Measurements from ENCODE around the gene SMOC2. TPM values are rescaled to one million over a fixed set of nuclear protein-coding genes. Genes with fewer than 3 reads are reported as not detected.

Gene SMOC2
- total RNA-seq, 1 experiment from 2014 or later = 2.1 TPM

DNA sequence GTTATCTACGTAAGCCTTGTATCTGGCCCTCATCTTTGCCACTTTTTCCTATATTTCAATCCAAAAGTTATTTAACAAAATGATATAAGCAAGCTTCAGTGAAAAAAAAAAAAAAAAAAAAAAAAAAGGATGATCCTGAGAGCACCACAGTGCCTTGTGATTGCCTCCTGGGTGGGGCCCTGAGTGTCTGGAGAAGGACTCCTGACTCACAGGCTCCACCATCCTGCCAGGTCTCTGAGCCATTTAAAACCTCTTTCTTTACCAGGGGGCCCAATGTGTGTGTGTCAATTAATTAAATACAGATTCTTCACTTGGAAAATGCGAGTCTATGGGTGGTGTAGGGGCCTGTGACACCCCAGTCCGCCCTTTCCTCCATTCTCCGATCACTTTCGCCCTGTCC, 105.2 kb downstream of the SMOC2 start:
- H3K27me3 Mint-ChIP-seq (ENCODE audit: low read depth) = no peaks in the 10 kb centered on the region; the same call in 1 of the 2 replicates

More for the DNA sequence above, 105.2 kb downstream of the SMOC2 start:
- peak overlapping the region in 1 of 3 experiments; percentile 42; a peak in 1 of 7 replicates for H3K27ac Mint-ChIP-seq
- Histone ChIP-seq H2AFZ (ENCODE audit: low read length) (no peak overlapping the region), H3K4ac (ENCODE audit: low read depth, low read length) (no peak overlapping the region), H3K14ac (ENCODE audit: insufficient read depth, low read length) (no peak overlapping the region), H3T11ph (ENCODE audit: low read length) (no peak overlapping the region), H3K27me3 (ENCODE audit: insufficient read depth, low read length) (no peaks in the 10 kb centered on the region), H3K18ac (ENCODE audit: insufficient read length, low read depth, low read length) (no peak overlapping the region), H4K8ac (replicated peaks; ENCODE audit: insufficient read length, low read depth, low read length) (no peak overlapping the region), H3K23ac (ENCODE audit: insufficient read length, low read depth, low read length) (no peak overlapping the region), H2BK12ac (ENCODE audit: insufficient read length, low read depth, low read length) (no peak overlapping the region), H3K9me3 (ENCODE audit: control insufficient read depth, low read depth, low read length) (no peaks in the 10 kb centered on the region), H3K4me2 (ENCODE audit: insufficient read depth, insufficient read length, low read length) (no peak overlapping the region), H4K5ac (ENCODE audit: insufficient read length, low read depth, low read length) (no peak overlapping the region), H4K91ac (ENCODE audit: insufficient read length, low read depth, low read length) (no peak overlapping the region), H4K20me1 (ENCODE audit: control insufficient read depth, insufficient read depth, insufficient read length) (no peaks in the 10 kb centered on the region), H2AK5ac (ENCODE audit: insufficient read length, low read length) (no peak overlapping the region), H2BK20ac (ENCODE audit: low read depth, low read length, poor library complexity, severe bottlenecking) (no peak overlapping the region), H2BK5ac (ENCODE audit: insufficient read length, low read length) (no peak overlapping the region), H3K79me2 (ENCODE audit: insufficient read depth, low read length) (no peaks in the 10 kb centered on the region), H3K4me1 (ENCODE audit: insufficient read depth, low read length) (peaks cover 6% of the 10 kb centered on the region; the same call in 1 of the 2 replicates), H3K79me1 (ENCODE audit: insufficient read depth, low read depth, low read length, poor library complexity, severe bottlenecking) (no peaks in the 10 kb centered on the region), H2BK15ac (ENCODE audit: low read depth, low read length) (no peak overlapping the region), H3K27ac (ENCODE audit: insufficient read length, low read depth, low read length) (no peak overlapping the region), H3K56ac (ENCODE audit: insufficient read length, low read depth, low read length) (no peak overlapping the region), H2BK120ac (ENCODE audit: low read depth, low read length, poor library complexity, severe bottlenecking) (no peak overlapping the region), H3K23me2 (ENCODE audit: insufficient read length, low read depth, low read length, poor library complexity, severe bottlenecking) (no peaks in the 10 kb centered on the region), H3K9ac (ENCODE audit: extremely low read depth, insufficient read length, low read length) (no peak overlapping the region)
- no peak for DNase-seq
- no peak overlapping the region for H3K4me3 Mint-ChIP-seq
- peaks cover 17% of the 10 kb centered on the region in 2 experiments for H3K4me1 Mint-ChIP-seq
- H3K36me3 Mint-ChIP-seq (ENCODE audit: insufficient read depth in 1 of 3, low read depth in 3 of 3) = no peaks in the 10 kb centered on the region
- WGBS (ENCODE audit: extremely low coverage, insufficient read length, low lambda C conversion rate) = no CpG with 5 or more reads among the region's 5 CpGs
- no peaks in the 10 kb centered on the region for H3K9me3 Mint-ChIP-seq
- TF ChIP-seq, protein P1, sequence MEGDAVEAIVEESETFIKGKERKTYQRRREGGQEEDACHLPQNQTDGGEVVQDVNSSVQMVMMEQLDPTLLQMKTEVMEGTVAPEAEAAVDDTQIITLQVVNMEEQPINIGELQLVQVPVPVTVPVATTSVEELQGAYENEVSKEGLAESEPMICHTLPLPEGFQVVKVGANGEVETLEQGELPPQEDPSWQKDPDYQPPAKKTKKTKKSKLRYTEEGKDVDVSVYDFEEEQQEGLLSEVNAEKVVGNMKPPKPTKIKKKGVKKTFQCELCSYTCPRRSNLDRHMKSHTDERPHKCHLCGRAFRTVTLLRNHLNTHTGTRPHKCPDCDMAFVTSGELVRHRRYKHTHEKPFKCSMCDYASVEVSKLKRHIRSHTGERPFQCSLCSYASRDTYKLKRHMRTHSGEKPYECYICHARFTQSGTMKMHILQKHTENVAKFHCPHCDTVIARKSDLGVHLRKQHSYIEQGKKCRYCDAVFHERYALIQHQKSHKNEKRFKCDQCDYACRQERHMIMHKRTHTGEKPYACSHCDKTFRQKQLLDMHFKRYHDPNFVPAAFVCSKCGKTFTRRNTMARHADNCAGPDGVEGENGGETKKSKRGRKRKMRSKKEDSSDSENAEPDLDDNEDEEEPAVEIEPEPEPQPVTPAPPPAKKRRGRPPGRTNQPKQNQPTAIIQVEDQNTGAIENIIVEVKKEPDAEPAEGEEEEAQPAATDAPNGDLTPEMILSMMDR (conservative IDR thresholded peaks at IDR 0.05) = no peak
